Measurements from ENCODE around the gene GDF10.

The GDF10 gene

GRCh38 chr10:47321521-47322195, 21.7 kb downstream of the GDF10 start:
- Histone ChIP-seq H3K4me3 (ENCODE audit: low read depth in 1 of 2, low read length in 2 of 2) (no peak overlapping the region), H3K27me3 (ENCODE audit: insufficient read depth, low read length, poor library complexity) (peaks cover 3% of the 10 kb centered on the region), H3K4me2 (ENCODE audit: insufficient read depth, low read length) (no peak overlapping the region), H3K27ac (ENCODE audit: low read length) (no peak overlapping the region), H4K20me1 (ENCODE audit: insufficient read depth, low read length) (no peaks in the 10 kb centered on the region), H2AFZ (ENCODE audit: low read depth, low read length) (no peak overlapping the region), H3K9me3 (ENCODE audit: insufficient read depth, low read length, severe bottlenecking) (no peaks in the 10 kb centered on the region), H3K9ac (ENCODE audit: low read depth, low read length) (no peak overlapping the region), H3K36me3 (ENCODE audit: insufficient read depth, low read length) (no peaks in the 10 kb centered on the region), H3K79me2 (ENCODE audit: insufficient read depth, low read length) (no peaks in the 10 kb centered on the region), H3K4me1 (ENCODE audit: insufficient read depth, low read length) (no peaks in the 10 kb centered on the region)
- no peak for DNase-seq
- TF ChIP-seq, protein P1, sequence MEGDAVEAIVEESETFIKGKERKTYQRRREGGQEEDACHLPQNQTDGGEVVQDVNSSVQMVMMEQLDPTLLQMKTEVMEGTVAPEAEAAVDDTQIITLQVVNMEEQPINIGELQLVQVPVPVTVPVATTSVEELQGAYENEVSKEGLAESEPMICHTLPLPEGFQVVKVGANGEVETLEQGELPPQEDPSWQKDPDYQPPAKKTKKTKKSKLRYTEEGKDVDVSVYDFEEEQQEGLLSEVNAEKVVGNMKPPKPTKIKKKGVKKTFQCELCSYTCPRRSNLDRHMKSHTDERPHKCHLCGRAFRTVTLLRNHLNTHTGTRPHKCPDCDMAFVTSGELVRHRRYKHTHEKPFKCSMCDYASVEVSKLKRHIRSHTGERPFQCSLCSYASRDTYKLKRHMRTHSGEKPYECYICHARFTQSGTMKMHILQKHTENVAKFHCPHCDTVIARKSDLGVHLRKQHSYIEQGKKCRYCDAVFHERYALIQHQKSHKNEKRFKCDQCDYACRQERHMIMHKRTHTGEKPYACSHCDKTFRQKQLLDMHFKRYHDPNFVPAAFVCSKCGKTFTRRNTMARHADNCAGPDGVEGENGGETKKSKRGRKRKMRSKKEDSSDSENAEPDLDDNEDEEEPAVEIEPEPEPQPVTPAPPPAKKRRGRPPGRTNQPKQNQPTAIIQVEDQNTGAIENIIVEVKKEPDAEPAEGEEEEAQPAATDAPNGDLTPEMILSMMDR (IDR thresholded peaks at IDR 0.05; ENCODE audit: borderline replicate concordance, extremely low read depth, low read length, poor library complexity, severe bottlenecking): no peak
- TF ChIP-seq EZH2 (IDR thresholded peaks at IDR 0.05; ENCODE audit: borderline replicate concordance, low read depth, low read length, severe bottlenecking): no peak
- ATAC-seq (ENCODE audit: insufficient read depth, low read depth): no peak

DNA sequence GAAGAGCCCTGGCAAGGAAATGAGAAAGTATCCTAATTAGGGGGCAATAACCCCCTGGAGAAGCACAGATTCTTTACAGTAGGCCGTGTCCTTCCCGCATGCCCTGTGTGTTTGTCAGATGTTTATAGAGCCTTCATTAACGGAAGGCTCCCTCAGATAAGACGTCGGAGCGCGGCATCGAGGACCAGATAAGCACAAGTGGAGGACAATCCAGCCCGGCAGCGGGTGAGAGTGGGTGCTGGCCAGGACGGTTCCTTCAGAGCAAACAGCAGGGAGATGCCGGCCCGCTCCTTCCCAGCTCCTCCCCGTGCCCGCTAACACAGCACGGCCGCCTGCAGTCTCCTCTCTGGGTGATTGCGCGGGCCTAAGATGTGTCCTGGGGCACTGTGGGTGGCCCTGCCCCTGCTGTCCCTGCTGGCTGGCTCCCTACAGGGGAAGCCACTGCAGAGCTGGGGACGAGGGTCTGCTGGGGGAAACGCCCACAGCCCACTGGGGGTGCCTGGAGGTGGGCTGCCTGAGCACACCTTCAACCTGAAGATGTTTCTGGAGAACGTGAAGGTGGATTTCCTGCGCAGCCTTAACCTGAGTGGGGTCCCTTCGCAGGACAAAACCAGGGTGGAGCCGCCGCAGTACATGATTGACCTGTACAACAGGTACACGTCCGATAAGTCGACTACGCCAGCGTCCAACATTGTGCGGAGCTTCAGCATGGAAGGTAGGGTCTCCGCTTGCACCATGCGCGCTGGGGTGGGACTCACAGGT, 22.5 kb downstream of the GDF10 start, which contains the start of gene GDF2:
Gene GDF2, plus strand, starts transcription at position 155 of the 762 bp plus-strand sequence. Its CDS starts 215 bp downstream, at position 370.
- DNase-seq: no peak
- no peak within 1 kb of the TSS for H3K27ac ChIP-seq (ENCODE audit: low read length)
- H2AFZ ChIP-seq (ENCODE audit: low read depth, low read length): no peak within 1 kb of the TSS
- no peaks in the 10 kb centered on the region for H3K9me3 ChIP-seq (ENCODE audit: insufficient read depth, low read length, severe bottlenecking)
- H4K20me1 ChIP-seq (ENCODE audit: insufficient read depth, low read length): no peaks in the 10 kb centered on the region
- H3K36me3 ChIP-seq (ENCODE audit: insufficient read depth, low read length): no peaks in the 10 kb centered on the region
- no peak within 1 kb of the TSS for H3K4me2 ChIP-seq (ENCODE audit: insufficient read depth, low read length)
- no peaks in the 10 kb centered on the region for H3K4me1 ChIP-seq (ENCODE audit: insufficient read depth, low read length)
- ATAC-seq (ENCODE audit: insufficient read depth, low read depth): no peak
- peaks cover 3% of the 10 kb centered on the region for H3K27me3 ChIP-seq (ENCODE audit: insufficient read depth, low read length, poor library complexity)
- TF ChIP-seq EZH2 (IDR thresholded peaks at IDR 0.05; ENCODE audit: borderline replicate concordance, low read depth, low read length, severe bottlenecking): no peak
- TF ChIP-seq, protein P1 (IDR thresholded peaks at IDR 0.05; ENCODE audit: borderline replicate concordance, extremely low read depth, low read length, poor library complexity, severe bottlenecking): no peak
- H3K9ac ChIP-seq (ENCODE audit: low read depth, low read length): no peak within 1 kb of the TSS
- no peak within 1 kb of the TSS for H3K4me3 ChIP-seq (ENCODE audit: low read depth in 1 of 2, low read length in 2 of 2)
- no peaks in the 10 kb centered on the region for H3K79me2 ChIP-seq (ENCODE audit: insufficient read depth, low read length)

DNA sequence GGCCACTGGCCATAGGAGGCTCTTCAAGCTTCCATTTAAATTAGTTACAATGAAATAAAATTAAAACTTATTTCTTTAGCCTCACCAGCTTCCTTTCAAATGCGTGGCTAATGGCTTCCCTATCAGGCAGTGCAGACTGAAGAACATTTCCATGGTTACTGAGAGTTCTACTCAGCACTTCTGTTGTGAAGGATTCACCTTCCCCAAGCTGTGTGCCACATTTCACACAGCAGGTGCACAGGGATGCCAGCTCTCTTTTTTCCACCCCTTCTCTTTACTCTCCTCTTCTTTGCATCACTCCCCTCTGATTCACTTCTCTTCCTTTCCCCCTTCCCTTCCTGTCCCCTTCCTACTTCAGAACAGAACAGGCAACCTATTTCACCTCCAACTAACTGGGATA, 23.1 kb downstream of the GDF10 start:
- Histone ChIP-seq H3K27ac (ENCODE audit: low read length) (no peak overlapping the region), H3K4me3 (ENCODE audit: low read depth in 1 of 2, low read length in 2 of 2) (no peak overlapping the region), H3K27me3 (ENCODE audit: insufficient read depth, low read length, poor library complexity) (peaks cover 3% of the 10 kb centered on the region), H4K20me1 (ENCODE audit: insufficient read depth, low read length) (no peaks in the 10 kb centered on the region), H3K9ac (ENCODE audit: low read depth, low read length) (no peak overlapping the region), H3K36me3 (ENCODE audit: insufficient read depth, low read length) (no peaks in the 10 kb centered on the region), H3K4me2 (ENCODE audit: insufficient read depth, low read length) (no peak overlapping the region), H3K79me2 (ENCODE audit: insufficient read depth, low read length) (no peaks in the 10 kb centered on the region), H3K4me1 (ENCODE audit: insufficient read depth, low read length) (no peaks in the 10 kb centered on the region), H3K9me3 (ENCODE audit: insufficient read depth, low read length, severe bottlenecking) (no peaks in the 10 kb centered on the region), H2AFZ (ENCODE audit: low read depth, low read length) (no peak overlapping the region)
- TF ChIP-seq EZH2 (IDR thresholded peaks at IDR 0.05; ENCODE audit: borderline replicate concordance, low read depth, low read length, severe bottlenecking): no peak
- TF ChIP-seq, protein P1 (IDR thresholded peaks at IDR 0.05; ENCODE audit: borderline replicate concordance, extremely low read depth, low read length, poor library complexity, severe bottlenecking): no peak
- no peak for DNase-seq
- ATAC-seq (ENCODE audit: insufficient read depth, low read depth): no peak

All from DND-41 (cell line).